H9 (cell line): ENCODE measurements around the gene VRK1. TPM values are rescaled to one million over a fixed set of nuclear protein-coding genes. Genes with fewer than 3 reads are reported as not detected.

Source experiments
- DNase-seq: peaks from one replicate; pipeline ENCODE4 v3.0.0-alpha.2; 2017
- H2AFZ ChIP-seq: one replicate; pipeline ENCODE4 v1.6.1; 2013; ENCODE audit warnings: mild to moderate bottlenecking, low read length, control low read depth, moderate library complexity
- H2AK5ac ChIP-seq: 2 replicates; pipeline ENCODE4 v1.6.1; 2013; ENCODE audit warnings: low read length, control low read depth, mixed read lengths; ENCODE audit not compliant: insufficient read length
- H2BK120ac ChIP-seq: one replicate; pipeline ENCODE4 v1.6.1; 2013; ENCODE audit warnings: low read depth, mild to moderate bottlenecking, low read length, control low read depth, inconsistent platforms; ENCODE audit not compliant: poor library complexity, severe bottlenecking
- H2BK12ac ChIP-seq: 2 replicates; pipeline ENCODE4 v1.6.1; 2013; ENCODE audit warnings: low read length, control low read depth, mixed read lengths, low read depth; ENCODE audit not compliant: insufficient read length
- H2BK15ac ChIP-seq: 2 replicates; pipeline ENCODE4 v1.6.1; 2013; ENCODE audit warnings: low read depth, low read length, control low read depth
- H2BK20ac ChIP-seq: one replicate; pipeline ENCODE4 v1.6.1; 2013; ENCODE audit warnings: low read depth, mild to moderate bottlenecking, low read length, control low read depth, inconsistent platforms; ENCODE audit not compliant: poor library complexity, severe bottlenecking
- H2BK5ac ChIP-seq: 2 replicates; pipeline ENCODE4 v1.6.1; 2013; ENCODE audit warnings: low read length, control low read depth, mixed read lengths; ENCODE audit not compliant: insufficient read length
- H3K14ac ChIP-seq: 2 replicates; pipeline ENCODE4 v1.6.1; 2013; ENCODE audit warnings: low read length, control low read depth; ENCODE audit not compliant: insufficient read depth
- H3K18ac ChIP-seq: 2 replicates; pipeline ENCODE4 v1.6.1; 2013; ENCODE audit warnings: low read depth, mild to moderate bottlenecking, mixed read lengths, low read length, control low read depth; ENCODE audit not compliant: insufficient read length
- H3K23ac ChIP-seq: 2 replicates; pipeline ENCODE4 v1.6.1; 2013; ENCODE audit warnings: low read length, control low read depth, mixed read lengths, low read depth; ENCODE audit not compliant: insufficient read length
- H3K23me2 ChIP-seq: 2 replicates; pipeline ENCODE4 v1.6.1; 2013; ENCODE audit warnings: low read depth, mild to moderate bottlenecking, mixed read lengths, low read length, control low read depth; ENCODE audit not compliant: insufficient read length, poor library complexity, severe bottlenecking
- H3K27ac ChIP-seq: 2 replicates; pipeline ENCODE4 v1.5.1; 2013; ENCODE audit warnings: low read length, control low read depth, mixed read lengths, low read depth; ENCODE audit not compliant: insufficient read length
- H3K27me3 ChIP-seq: 2 replicates; pipeline ENCODE4 v1.6.1; 2013; ENCODE audit warnings: low read length, control low read depth, inconsistent platforms; ENCODE audit not compliant: insufficient read depth
- H3K4ac ChIP-seq: 2 replicates; pipeline ENCODE4 v1.6.1; 2013; ENCODE audit warnings: low read depth, mild to moderate bottlenecking, control low read depth, inconsistent platforms, low read length, moderate library complexity
- H3K4me1 ChIP-seq: 2 replicates; pipeline ENCODE4 v1.6.1; 2013; ENCODE audit warnings: low read length, control low read depth, inconsistent platforms; ENCODE audit not compliant: insufficient read depth
- H3K4me2 ChIP-seq: 2 replicates; pipeline ENCODE4 v1.6.1; 2013; ENCODE audit warnings: low read length, control low read depth, mixed read lengths; ENCODE audit not compliant: insufficient read length, insufficient read depth
- H3K56ac ChIP-seq: 2 replicates; pipeline ENCODE4 v1.6.1; 2013; ENCODE audit warnings: low read depth, mild to moderate bottlenecking, mixed read lengths, low read length, control low read depth; ENCODE audit not compliant: insufficient read length
- H3K79me1 ChIP-seq: 2 replicates; pipeline ENCODE4 v1.6.1; 2013; ENCODE audit warnings: low read depth, mild to moderate bottlenecking, moderate library complexity, low read length, control low read depth, inconsistent platforms; ENCODE audit not compliant: insufficient read depth, poor library complexity, severe bottlenecking
- H3K79me2 ChIP-seq: 2 replicates; pipeline ENCODE4 v1.6.1; 2013; ENCODE audit warnings: low read length, control low read depth, inconsistent platforms; ENCODE audit not compliant: insufficient read depth
- H3K9ac ChIP-seq: 2 replicates; pipeline ENCODE4 v1.6.1; 2013; ENCODE audit warnings: low read length, control low read depth, mixed read lengths; ENCODE audit not compliant: insufficient read length; ENCODE audit errors: extremely low read depth
- H3K9me3 ChIP-seq: one replicate; pipeline ENCODE4 v1.6.1; 2013; ENCODE audit warnings: low read depth, low read length, inconsistent platforms; ENCODE audit not compliant: control insufficient read depth
- H3T11ph ChIP-seq: one replicate; pipeline ENCODE4 v1.6.1; 2013; ENCODE audit warnings: mild to moderate bottlenecking, low read length, control low read depth, inconsistent platforms
- H4K20me1 ChIP-seq: one replicate; pipeline ENCODE4 v1.6.1; 2013; ENCODE audit not compliant: control insufficient read depth, insufficient read length, insufficient read depth
- H4K5ac ChIP-seq: 2 replicates; pipeline ENCODE4 v1.6.1; 2013; ENCODE audit warnings: low read depth, mild to moderate bottlenecking, mixed read lengths, low read length, control low read depth; ENCODE audit not compliant: insufficient read length
- H4K8ac ChIP-seq: replicated peaks from 2 replicates; pipeline ENCODE4 v1.6.1; 2013; ENCODE audit warnings: low read length, control low read depth, mixed read lengths, low read depth; ENCODE audit not compliant: insufficient read length
- H4K91ac ChIP-seq: 2 replicates; pipeline ENCODE4 v1.6.1; 2013; ENCODE audit warnings: low read depth, mild to moderate bottlenecking, moderate library complexity, mixed read lengths, low read length, control low read depth; ENCODE audit not compliant: insufficient read length
- H3K27ac Mint-ChIP-seq, 3 experiments: 2 replicates in 2 of 3; 3 replicates in 1 of 3; pipeline ENCODE4 v1.8.0; 2020 to 2021; ENCODE audit warnings: mixed read lengths in 3 of 3, mild to moderate bottlenecking in 1 of 3, moderate library complexity in 1 of 3
- H3K27me3 Mint-ChIP-seq: 2 replicates; pipeline ENCODE4 v1.8.0; 2021; ENCODE audit warnings: low read depth, mild to moderate bottlenecking, moderate library complexity, mixed read lengths
- H3K36me3 Mint-ChIP-seq, 3 experiments: 2 replicates in 2 of 3; 3 replicates in 1 of 3; pipeline ENCODE4 v1.8.0; 2020 to 2021; ENCODE audit warnings: low read depth in 3 of 3, mixed read lengths in 3 of 3; ENCODE audit not compliant: insufficient read depth in 1 of 3
- H3K4me1 Mint-ChIP-seq, 2 experiments: 2 replicates each; pipeline ENCODE4 v1.8.0; 2020; ENCODE audit warnings: mixed read lengths in 2 of 2
- H3K4me3 Mint-ChIP-seq, 2 experiments: 2 replicates in 1 of 2; 3 replicates in 1 of 2; pipeline ENCODE4 v1.8.0; 2020 to 2021; ENCODE audit warnings: mild to moderate bottlenecking in 2 of 2, mixed read lengths in 2 of 2, moderate library complexity in 1 of 2
- H3K9me3 Mint-ChIP-seq, 2 experiments: 2 replicates in 1 of 2; 3 replicates in 1 of 2; pipeline ENCODE4 v1.8.0; 2020; ENCODE audit warnings: mild to moderate bottlenecking in 2 of 2, mixed read lengths in 2 of 2, moderate library complexity in 1 of 2
- CTCF ChIP-seq: fragments of 200-600 bp; sonication (generic); conservative IDR thresholded peaks from 3 replicates; pipeline ENCODE4 v1.8.0; 2021; ENCODE audit warnings: antibody characterized with exemption, mild to moderate bottlenecking
- WGBS: extraction: QIAGEN DNeasy Blood & Tissue Kit; methylation state at CpG from one replicate; pipeline ENCODE4 v1.1.7; 2013; ENCODE audit warnings: missing lambda C conversion rate, low lambda C conversion rate, mixed read lengths; ENCODE audit not compliant: insufficient read length; ENCODE audit errors: extremely low coverage; 5-methylcytosine and 5-hydroxymethylcytosine counted together
- total RNA-seq: library from RNA; stranded (reverse); gene quantifications from 2 replicates; pipeline ENCODE4 v1.2.1, GENCODE V29; 2021

The VRK1 gene
- total RNA-seq, 1 experiment from 2014 or later: 55.7 TPM

GRCh38 chr14:96861568-96862310, 64.6 kb downstream of the VRK1 start:
- Mint-ChIP-seq H3K4me3 (peak overlapping the region; percentile 6 to 61; a peak in 2 of 5 replicates), H3K4me1 (peaks cover 26 to 35% of the 10 kb centered on the region in 2 experiments), H3K36me3 (peaks cover 21 to 32% (median 29%) of the 10 kb centered on the region in 3 experiments), H3K9me3 (peaks cover 2 to 7% of the 10 kb centered on the region in 2 experiments; a peak in 3 of 5 replicates), H3K27me3 (no peaks in the 10 kb centered on the region), H3K27ac (peak overlapping the region; percentile 79 to 96 (median 79); a peak in 6 of 7 replicates)
- TF ChIP-seq CTCF: no peak
- H3K27ac ChIP-seq: no peak overlapping the region
- no peak overlapping the region for H2AFZ ChIP-seq
- H2BK5ac ChIP-seq: no peak overlapping the region
- peak; percentile 78 for DNase-seq
- H3K79me1 ChIP-seq: no peaks in the 10 kb centered on the region
- no peak overlapping the region for H3K18ac ChIP-seq
- no peaks in the 10 kb centered on the region for H3K9me3 ChIP-seq
- no peak overlapping the region for H2BK12ac ChIP-seq
- H3K27me3 ChIP-seq: no peaks in the 10 kb centered on the region
- H3K9ac ChIP-seq: no peak overlapping the region
- no peaks in the 10 kb centered on the region for H3K79me2 ChIP-seq
- H2BK20ac ChIP-seq: no peak overlapping the region
- H3K56ac ChIP-seq: no peak overlapping the region
- no peak overlapping the region for H3K14ac ChIP-seq
- H3K4ac ChIP-seq: no peak overlapping the region
- no peaks in the 10 kb centered on the region; the same call in none of the 2 replicates for H3K4me1 ChIP-seq
- WGBS: no CpG with 5 or more reads among the region's 5 CpGs
- H2BK15ac ChIP-seq: no peak overlapping the region
- H2BK120ac ChIP-seq: no peak overlapping the region
- H2AK5ac ChIP-seq: no peak overlapping the region
- no peak overlapping the region for H4K5ac ChIP-seq
- H4K20me1 ChIP-seq: no peaks in the 10 kb centered on the region
- H3K4me2 ChIP-seq: no peak overlapping the region
- no peak overlapping the region for H4K91ac ChIP-seq
- H3K23ac ChIP-seq: no peak overlapping the region
- H3K23me2 ChIP-seq: no peaks in the 10 kb centered on the region
- no peak overlapping the region for H4K8ac ChIP-seq
- no peak overlapping the region for H3T11ph ChIP-seq
